ENCODE measurements around the gene DPYSL5. TPM values are rescaled to one million over a fixed set of nuclear protein-coding genes. Genes with fewer than 3 reads are reported as not detected.

The DPYSL5 gene
- total and polyA plus RNA-seq, 2 donors (not counting 3 experiments of a cell fraction or from before 2014, with no cell fraction given) = not detected

DNA sequence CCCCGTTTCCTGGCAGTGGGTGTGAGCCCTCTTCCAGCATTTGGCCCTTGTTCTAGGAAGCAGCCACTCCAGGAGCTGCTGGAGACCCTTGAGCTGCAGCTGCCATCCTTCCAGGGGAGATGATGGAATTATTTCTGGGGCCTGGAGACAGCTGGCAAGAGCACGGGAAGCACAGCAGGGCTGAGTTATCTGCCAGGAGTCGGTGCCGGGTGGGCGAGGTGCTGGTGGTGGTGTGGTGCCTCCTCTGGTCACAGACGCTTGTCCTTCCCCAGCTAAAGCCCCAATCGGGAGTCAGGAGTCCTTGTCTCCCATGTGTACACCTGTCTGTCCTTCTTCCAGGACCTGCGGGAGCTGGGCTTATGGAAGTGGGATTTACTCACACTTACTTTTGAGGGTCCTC is 36.0 kb downstream of the DPYSL5 start:
- dilution Hi-C loops (cut with MboI; ENCODE audit: extremely low pct_ligation_motif_present, low sequenced_read_pairs) = no loop called here
- ChIA-PET CTCF (interaction anchor here (0.8 kb wide), 1 partner anchor 14 kb away, joined by 3 read pairs; no protein-coding TSS in a partner anchor), POLR2A (no interaction called here)
- H3K4me3 ChIP-seq (replicated peaks in 1 of 3; ENCODE audit: insufficient read depth in 1 of 3, low read depth in 1 of 3, low read length in 3 of 3) = no peak overlapping the region
- no peak overlapping the region for H3K27ac ChIP-seq (ENCODE audit: insufficient read depth, low read depth, low read length)
- no peaks in the 10 kb centered on the region for H3K36me3 ChIP-seq (ENCODE audit: control insufficient read depth in 2 of 2, extremely low read depth in 1 of 2, insufficient read depth in 2 of 2, low read length in 2 of 2)
- no peak for FAIRE-seq
- no peaks in the 10 kb centered on the region for H4K20me1 ChIP-seq (replicated peaks; ENCODE audit: control insufficient read depth, extremely low read depth, insufficient read depth, low read length)
- TF ChIP-seq MYC (IDR thresholded peaks at IDR 0.05; ENCODE audit: low read depth, low read length) (no peak), CTCF (IDR thresholded peaks at IDR 0.05; ENCODE audit: extremely low read depth in 1 of 2, insufficient read depth in 1 of 2, low read depth in 1 of 2, low read length in 2 of 2) (no peak), FOS (IDR thresholded peaks at IDR 0.05; ENCODE audit: borderline replicate concordance, insufficient read depth, low read length) (no peak), POLR2AphosphoS5 (IDR thresholded peaks at IDR 0.05; ENCODE audit: insufficient read depth, low read depth, low read length) (no peak)
- H3K9me3 ChIP-seq (replicated peaks; ENCODE audit: control insufficient read depth, insufficient read depth, low read length) = no peaks in the 10 kb centered on the region
- no peaks in the 10 kb centered on the region for H3K4me1 ChIP-seq (ENCODE audit: control insufficient read depth, extremely low read depth, insufficient read depth, low read length)
- BruUV-seq (replicated peaks) = no TSS peak
- no peak overlapping the region for H3K4me2 ChIP-seq (ENCODE audit: insufficient read depth, low read length)
- no peak overlapping the region for H3K9ac ChIP-seq (replicated peaks; ENCODE audit: extremely low read depth, insufficient read depth, low read length)
- intact Hi-C loops (cut with micrococcal nuclease) = no loop called here
- H3K9me1 ChIP-seq (replicated peaks; ENCODE audit: control insufficient read depth, extremely low read depth, insufficient read depth, low read length) = no peaks in the 10 kb centered on the region
- H3K27me3 ChIP-seq (ENCODE audit: control insufficient read depth in 2 of 2, insufficient read depth in 2 of 2, low read length in 2 of 2) = peaks cover 3 to 7% of the 10 kb centered on the region in 2 experiments
- H2AFZ ChIP-seq (ENCODE audit: low read depth, low read length) = no peak overlapping the region
- H3K79me2 ChIP-seq (ENCODE audit: control insufficient read depth, insufficient read depth, low read length) = no peaks in the 10 kb centered on the region
- DNase-seq (ENCODE audit: low read depth, low spot score) = no peak

DNA sequence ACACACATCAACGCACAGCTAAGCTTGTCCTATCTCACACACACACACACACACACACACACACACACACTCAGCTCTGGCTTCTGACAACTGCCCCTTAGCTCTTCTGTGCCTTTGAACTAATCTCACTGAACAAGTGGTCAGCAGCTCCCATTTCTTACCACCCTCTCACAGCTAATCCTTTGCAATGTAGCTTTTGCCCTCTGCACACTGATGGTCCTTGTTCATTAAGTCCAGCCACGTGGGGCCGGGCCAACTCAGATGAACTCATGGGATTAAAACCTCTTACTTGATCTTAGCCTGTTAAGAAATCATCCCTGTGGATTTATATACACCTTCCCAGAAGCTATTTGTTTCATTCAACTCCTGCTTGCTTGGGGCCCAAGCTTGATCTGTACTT is 36.6 kb downstream of the DPYSL5 start:
- no peaks in the 10 kb centered on the region for H3K9me3 ChIP-seq (replicated peaks; ENCODE audit: control insufficient read depth, insufficient read depth, low read length)
- TF ChIP-seq EZH2 (IDR thresholded peaks at IDR 0.05; ENCODE audit: borderline replicate concordance, low read depth, low read length, severe bottlenecking) = no peak
- no peaks in the 10 kb centered on the region for H3K36me3 ChIP-seq (ENCODE audit: control insufficient read depth in 2 of 2, extremely low read depth in 1 of 2, insufficient read depth in 2 of 2, low read length in 2 of 2)
- DNase-seq (ENCODE audit: low read depth, low spot score) (no peak), FAIRE-seq (no peak)
- no peak overlapping the region for H3K9ac ChIP-seq (replicated peaks; ENCODE audit: extremely low read depth, insufficient read depth, low read length)
- no peak overlapping the region for H3K27ac ChIP-seq (ENCODE audit: insufficient read depth, low read depth, low read length)
- H3K9me1 ChIP-seq (replicated peaks; ENCODE audit: control insufficient read depth, extremely low read depth, insufficient read depth, low read length) = no peaks in the 10 kb centered on the region
- H4K20me1 ChIP-seq (replicated peaks; ENCODE audit: control insufficient read depth, extremely low read depth, insufficient read depth, low read length) = no peaks in the 10 kb centered on the region
- peaks cover 3 to 7% of the 10 kb centered on the region in 2 experiments for H3K27me3 ChIP-seq (ENCODE audit: control insufficient read depth in 2 of 2, insufficient read depth in 2 of 2, low read length in 2 of 2)
- no TSS peak for BruUV-seq (replicated peaks)
- H3K79me2 ChIP-seq (ENCODE audit: control insufficient read depth, insufficient read depth, low read length) = no peaks in the 10 kb centered on the region
- dilution Hi-C loops (cut with MboI; ENCODE audit: extremely low pct_ligation_motif_present, low sequenced_read_pairs) = no loop called here
- no peaks in the 10 kb centered on the region for H3K4me1 ChIP-seq (ENCODE audit: control insufficient read depth, extremely low read depth, insufficient read depth, low read length)
- H3K4me3 ChIP-seq (replicated peaks in 1 of 3; ENCODE audit: insufficient read depth in 1 of 3, low read depth in 1 of 3, low read length in 3 of 3) = no peak overlapping the region
- ChIA-PET CTCF (interaction anchor here (0.8 kb wide), 1 partner anchor 14 kb away, joined by 3 read pairs; no protein-coding TSS in a partner anchor), POLR2A (no interaction called here)
- H2AFZ ChIP-seq (ENCODE audit: low read depth, low read length) = no peak overlapping the region
- intact Hi-C loops (cut with micrococcal nuclease) = no loop called here
- no peak overlapping the region for H3K4me2 ChIP-seq (ENCODE audit: insufficient read depth, low read length)
